ENCODE measurements around the gene UQCR11. TPM values are rescaled to one million over a fixed set of nuclear protein-coding genes. Genes with fewer than 3 reads are reported as not detected.

The UQCR11 gene
- total and polyA plus RNA-seq, 2 experiments from 2014 or later = 49.3 to 669 TPM

GRCh38 chr19:1613146-1613545, 7.9 kb upstream of the UQCR11 start:
- H3K9me2 ChIP-seq (ENCODE audit: insufficient read depth) = no peaks in the 10 kb centered on the region
- H4K20me1 ChIP-seq (ENCODE audit: insufficient read depth) = no peaks in the 10 kb centered on the region
- H3K27ac ChIP-seq = no peak overlapping the region
- H3K79me2 ChIP-seq (ENCODE audit: insufficient read depth) = no peaks in the 10 kb centered on the region
- no peaks in the 10 kb centered on the region for H3K4me1 ChIP-seq (ENCODE audit: insufficient read depth)
- no peaks in the 10 kb centered on the region for H3K9me3 ChIP-seq (ENCODE audit: low read depth)
- no peak for DNase-seq
- in situ Hi-C loops (cut with MboI) = no loop called here
- no peak overlapping the region for H3K4me3 ChIP-seq
- no peak overlapping the region for H3K4me2 ChIP-seq (ENCODE audit: unreplicated experiment)
- H3F3A ChIP-seq (ENCODE audit: insufficient read depth) = no peaks in the 10 kb centered on the region
- no peak overlapping the region for H3K9ac ChIP-seq
- 78 to 80% methylated on average over 9 of the region's 9 CpGs for WGBS, 2 experiments (ENCODE audit: low coverage in 1 of 2, low lambda C conversion rate in 2 of 2, missing lambda C conversion rate in 2 of 2)
- H3K36me3 ChIP-seq (ENCODE audit: low read depth) = peaks cover 5% of the 10 kb centered on the region; the same call in 1 of the 2 replicates
- TF ChIP-seq EZH2phosphoT487 (IDR thresholded peaks at IDR 0.05; ENCODE audit: insufficient read depth, low read depth) (no peak), EZH2 (IDR thresholded peaks at IDR 0.05; ENCODE audit: insufficient read depth, poor library complexity, severe bottlenecking) (no peak)
- H3K27me3 ChIP-seq (replicated peaks; ENCODE audit: insufficient read depth) = no peaks in the 10 kb centered on the region
- H2AFZ ChIP-seq = no peak overlapping the region

GRCh38 chr19:1612114-1613086, 7.1 kb upstream of the UQCR11 start:
- WGBS, 2 experiments (ENCODE audit: low coverage in 1 of 2, low lambda C conversion rate in 2 of 2, missing lambda C conversion rate in 2 of 2) = 92 to 94% methylated on average over 37 to 38 of the region's 39 CpGs
- no peaks in the 10 kb centered on the region for H3K27me3 ChIP-seq (replicated peaks; ENCODE audit: insufficient read depth)
- no peak for DNase-seq
- no peak overlapping the region for H3K4me3 ChIP-seq
- no peaks in the 10 kb centered on the region for H3K9me3 ChIP-seq (ENCODE audit: low read depth)
- no peaks in the 10 kb centered on the region for H3F3A ChIP-seq (ENCODE audit: insufficient read depth)
- no peak overlapping the region for H3K27ac ChIP-seq
- H3K4me2 ChIP-seq (ENCODE audit: unreplicated experiment) = no peak overlapping the region
- TF ChIP-seq EZH2phosphoT487 (IDR thresholded peaks at IDR 0.05; ENCODE audit: insufficient read depth, low read depth) = no peak
- TF ChIP-seq EZH2 (IDR thresholded peaks at IDR 0.05; ENCODE audit: insufficient read depth, poor library complexity, severe bottlenecking) = no peak
- H3K9me2 ChIP-seq (ENCODE audit: insufficient read depth) = no peaks in the 10 kb centered on the region
- H2AFZ ChIP-seq = no peak overlapping the region
- H3K79me2 ChIP-seq (ENCODE audit: insufficient read depth) = no peaks in the 10 kb centered on the region
- H3K4me1 ChIP-seq (ENCODE audit: insufficient read depth) = no peaks in the 10 kb centered on the region
- in situ Hi-C loops (cut with MboI) = no loop called here
- H3K9ac ChIP-seq = no peak overlapping the region
- H3K36me3 ChIP-seq (ENCODE audit: low read depth) = peaks cover 5% of the 10 kb centered on the region; the same call in 1 of the 2 replicates
- H4K20me1 ChIP-seq (ENCODE audit: insufficient read depth) = no peaks in the 10 kb centered on the region

GRCh38 chr19:1611353-1611752, 6.1 kb upstream of the UQCR11 start:
- no peak overlapping the region for H3K4me3 ChIP-seq
- H4K20me1 ChIP-seq (ENCODE audit: insufficient read depth) = no peaks in the 10 kb centered on the region
- H3K27ac ChIP-seq = no peak overlapping the region
- no peaks in the 10 kb centered on the region for H3K27me3 ChIP-seq (replicated peaks; ENCODE audit: insufficient read depth)
- H3K36me3 ChIP-seq (ENCODE audit: low read depth) = 0 out of 2 replicates have a peak, but pooled peaks cover under 1% of the 10 kb centered on the region
- H3K9me3 ChIP-seq (ENCODE audit: low read depth) = no peaks in the 10 kb centered on the region
- 97 to 98% methylated on average over 9 to 15 of the region's 15 CpGs for WGBS, 2 experiments (ENCODE audit: low coverage in 1 of 2, low lambda C conversion rate in 2 of 2, missing lambda C conversion rate in 2 of 2)
- no peaks in the 10 kb centered on the region for H3K9me2 ChIP-seq (ENCODE audit: insufficient read depth)
- H3K9ac ChIP-seq = no peak overlapping the region
- H2AFZ ChIP-seq = no peak overlapping the region
- peaks cover 8% of the 10 kb centered on the region for H3F3A ChIP-seq (ENCODE audit: insufficient read depth)
- in situ Hi-C loops (cut with MboI) = no loop called here
- no peaks in the 10 kb centered on the region for H3K79me2 ChIP-seq (ENCODE audit: insufficient read depth)
- DNase-seq = no peak
- TF ChIP-seq EZH2 (IDR thresholded peaks at IDR 0.05; ENCODE audit: insufficient read depth, poor library complexity, severe bottlenecking) (no peak), EZH2phosphoT487 (IDR thresholded peaks at IDR 0.05; ENCODE audit: insufficient read depth, low read depth) (no peak)
- H3K4me2 ChIP-seq (ENCODE audit: unreplicated experiment) = no peak overlapping the region
- H3K4me1 ChIP-seq (ENCODE audit: insufficient read depth) = peaks cover 3% of the 10 kb centered on the region; the same call in 1 of the 2 replicates

- no peaks in the 10 kb centered on the region for H3K27me3 ChIP-seq (replicated peaks; ENCODE audit: insufficient read depth)
- no peaks in the 10 kb centered on the region for H3K9me2 ChIP-seq (ENCODE audit: insufficient read depth)
- H3K9ac ChIP-seq = no peak overlapping the region
- H3K9me3 ChIP-seq (ENCODE audit: low read depth) = no peaks in the 10 kb centered on the region
- no peak overlapping the region for H3K4me3 ChIP-seq
- in situ Hi-C loops (cut with MboI) = no loop called here
- H3K4me1 ChIP-seq (ENCODE audit: insufficient read depth) = peaks cover 5% of the 10 kb centered on the region; the same call in 1 of the 2 replicates
- H2AFZ ChIP-seq = no peak overlapping the region
- 80 to 81% methylated on average over 8 to 11 of the region's 11 CpGs for WGBS, 2 experiments (ENCODE audit: low coverage in 1 of 2, low lambda C conversion rate in 2 of 2, missing lambda C conversion rate in 2 of 2)
- H3F3A ChIP-seq (ENCODE audit: insufficient read depth) = peaks cover 12% of the 10 kb centered on the region
- no peak overlapping the region for H3K4me2 ChIP-seq (ENCODE audit: unreplicated experiment)
- no peaks in the 10 kb centered on the region for H4K20me1 ChIP-seq (ENCODE audit: insufficient read depth)
- no peak for DNase-seq
- H3K79me2 ChIP-seq (ENCODE audit: insufficient read depth) = no peaks in the 10 kb centered on the region
- no peak overlapping the region for H3K27ac ChIP-seq
- no peak for TF ChIP-seq EZH2phosphoT487 (IDR thresholded peaks at IDR 0.05; ENCODE audit: insufficient read depth, low read depth)
- no peak for TF ChIP-seq EZH2 (IDR thresholded peaks at IDR 0.05; ENCODE audit: insufficient read depth, poor library complexity, severe bottlenecking)
- H3K36me3 ChIP-seq (ENCODE audit: low read depth) = no peaks in the 10 kb centered on the region
These were observed 5.3 kb upstream of the UQCR11 start for GRCh38 chr19:1610579-1610978.
